ENCODE results near the gene C6orf136. TPM values are rescaled to one million over a fixed set of nuclear protein-coding genes. Genes with fewer than 3 reads are reported as not detected.

The C6orf136 gene
- total and polyA plus RNA-seq, 9 of the 15 experiments (the other 6 are each of a cell fraction or from before 2014, with no cell fraction given): 14.1 to 63.1 (median 18.4) TPM

DNA sequence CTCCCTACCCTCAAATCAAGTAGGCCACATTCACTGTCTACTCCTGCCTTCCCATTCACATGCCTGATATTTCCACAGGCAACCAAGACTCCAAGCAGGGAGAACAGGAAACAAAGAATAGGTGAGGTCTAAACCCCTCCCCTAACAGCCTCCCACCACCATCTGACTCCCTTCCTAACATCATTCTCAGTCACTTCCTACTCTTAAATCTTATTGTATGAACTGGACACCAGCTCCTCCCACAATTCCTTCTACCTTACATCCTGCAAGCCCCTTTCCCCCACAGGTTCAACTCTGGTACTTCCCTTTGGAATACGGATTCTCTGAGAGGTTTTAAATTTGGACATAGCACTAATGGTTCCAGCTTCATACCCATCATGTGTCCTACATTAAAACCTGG lies 944 bp upstream of the C6orf136 start (continued):
- TF ChIP-seq ZNF592 (IDR thresholded peaks at IDR 0.05) (no peak), NR2F6 (CRISPR knock-in tag; IDR thresholded peaks at IDR 0.05) (no peak), SMARCA4 (IDR thresholded peaks at IDR 0.05) (no peak), BRF2 (IDR thresholded peaks at IDR 0.05; ENCODE audit: borderline replicate concordance, insufficient read depth, insufficient read length) (no peak), MBD2 (IDR thresholded peaks at IDR 0.05; ENCODE audit: borderline replicate concordance, low read depth) (no peak), ADNP (tag; IDR thresholded peaks at IDR 0.05) (no peak), MEIS2 (IDR thresholded peaks at IDR 0.05; ENCODE audit: partially characterized antibody) (peak; percentile 59), PRPF4 (IDR thresholded peaks at IDR 0.05; ENCODE audit: insufficient read depth, low read depth, low read length, poor library complexity, severe bottlenecking) (no peak), ZNF282 (CRISPR knock-in tag; IDR thresholded peaks at IDR 0.05) (no peak), ZNF778 (CRISPR knock-in tag; IDR thresholded peaks at IDR 0.05) (no peak), ZBTB7A (IDR thresholded peaks at IDR 0.05; ENCODE audit: borderline replicate concordance, control insufficient read depth, low read depth, low read length) (0 out of 2 replicates have a peak, but pooled peaks have one; percentile 27), ZNF140 (CRISPR knock-in tag; IDR thresholded peaks at IDR 0.05) (no peak), ATF1 (CRISPR knock-in tag; IDR thresholded peaks at IDR 0.05) (no peak), ATF1 (tag; IDR thresholded peaks at IDR 0.05) (0 out of 2 replicates have a peak, but pooled peaks have one; percentile 4), PHB2 (IDR thresholded peaks at IDR 0.05; ENCODE audit: low read depth) (no peak), GTF2E2 (tag; IDR thresholded peaks at IDR 0.05) (no peak), CEBPB (tag; IDR thresholded peaks at IDR 0.05) (no peak), NFIX (CRISPR knock-in tag; IDR thresholded peaks at IDR 0.05; ENCODE audit: low read depth) (no peak), PHTF2 (CRISPR knock-in tag; IDR thresholded peaks at IDR 0.05) (no peak)
- TF ChIP-seq, protein P1, sequence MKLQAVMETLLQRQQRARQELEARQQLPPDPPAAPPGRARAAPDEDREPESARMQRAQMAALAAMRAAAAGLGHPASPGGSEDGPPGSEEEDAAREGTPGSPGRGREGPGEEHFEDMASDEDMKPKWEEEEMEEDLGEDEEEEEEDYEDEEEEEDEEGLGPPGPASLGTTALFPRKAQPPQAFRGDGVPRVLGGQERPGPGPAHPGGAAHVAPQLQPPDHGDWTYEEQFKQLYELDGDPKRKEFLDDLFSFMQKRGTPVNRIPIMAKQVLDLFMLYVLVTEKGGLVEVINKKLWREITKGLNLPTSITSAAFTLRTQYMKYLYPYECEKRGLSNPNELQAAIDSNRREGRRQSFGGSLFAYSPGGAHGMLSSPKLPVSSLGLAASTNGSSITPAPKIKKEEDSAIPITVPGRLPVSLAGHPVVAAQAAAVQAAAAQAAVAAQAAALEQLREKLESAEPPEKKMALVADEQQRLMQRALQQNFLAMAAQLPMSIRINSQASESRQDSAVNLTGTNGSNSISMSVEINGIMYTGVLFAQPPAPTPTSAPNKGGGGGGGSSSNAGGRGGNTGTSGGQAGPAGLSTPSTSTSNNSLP (IDR thresholded peaks at IDR 0.05; ENCODE audit: borderline replicate concordance, low read depth, low read length): no peak
- TF ChIP-seq, protein P2, sequence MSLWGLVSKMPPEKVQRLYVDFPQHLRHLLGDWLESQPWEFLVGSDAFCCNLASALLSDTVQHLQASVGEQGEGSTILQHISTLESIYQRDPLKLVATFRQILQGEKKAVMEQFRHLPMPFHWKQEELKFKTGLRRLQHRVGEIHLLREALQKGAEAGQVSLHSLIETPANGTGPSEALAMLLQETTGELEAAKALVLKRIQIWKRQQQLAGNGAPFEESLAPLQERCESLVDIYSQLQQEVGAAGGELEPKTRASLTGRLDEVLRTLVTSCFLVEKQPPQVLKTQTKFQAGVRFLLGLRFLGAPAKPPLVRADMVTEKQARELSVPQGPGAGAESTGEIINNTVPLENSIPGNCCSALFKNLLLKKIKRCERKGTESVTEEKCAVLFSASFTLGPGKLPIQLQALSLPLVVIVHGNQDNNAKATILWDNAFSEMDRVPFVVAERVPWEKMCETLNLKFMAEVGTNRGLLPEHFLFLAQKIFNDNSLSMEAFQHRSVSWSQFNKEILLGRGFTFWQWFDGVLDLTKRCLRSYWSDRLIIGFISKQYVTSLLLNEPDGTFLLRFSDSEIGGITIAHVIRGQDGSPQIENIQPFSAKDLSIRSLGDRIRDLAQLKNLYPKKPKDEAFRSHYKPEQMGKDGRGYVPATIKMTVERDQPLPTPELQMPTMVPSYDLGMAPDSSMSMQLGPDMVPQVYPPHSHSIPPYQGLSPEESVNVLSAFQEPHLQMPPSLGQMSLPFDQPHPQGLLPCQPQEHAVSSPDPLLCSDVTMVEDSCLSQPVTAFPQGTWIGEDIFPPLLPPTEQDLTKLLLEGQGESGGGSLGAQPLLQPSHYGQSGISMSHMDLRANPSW (CRISPR knock-in tag; IDR thresholded peaks at IDR 0.05): no peak

Measured in K562 (cell line).